Measurements from ENCODE around the gene HNRNPM. TPM values are rescaled to one million over a fixed set of nuclear protein-coding genes. Genes with fewer than 3 reads are reported as not detected.

HNRNPM gene
- total RNA-seq, 2 experiments from 2014 or later = 90.0 to 280 TPM

DNA sequence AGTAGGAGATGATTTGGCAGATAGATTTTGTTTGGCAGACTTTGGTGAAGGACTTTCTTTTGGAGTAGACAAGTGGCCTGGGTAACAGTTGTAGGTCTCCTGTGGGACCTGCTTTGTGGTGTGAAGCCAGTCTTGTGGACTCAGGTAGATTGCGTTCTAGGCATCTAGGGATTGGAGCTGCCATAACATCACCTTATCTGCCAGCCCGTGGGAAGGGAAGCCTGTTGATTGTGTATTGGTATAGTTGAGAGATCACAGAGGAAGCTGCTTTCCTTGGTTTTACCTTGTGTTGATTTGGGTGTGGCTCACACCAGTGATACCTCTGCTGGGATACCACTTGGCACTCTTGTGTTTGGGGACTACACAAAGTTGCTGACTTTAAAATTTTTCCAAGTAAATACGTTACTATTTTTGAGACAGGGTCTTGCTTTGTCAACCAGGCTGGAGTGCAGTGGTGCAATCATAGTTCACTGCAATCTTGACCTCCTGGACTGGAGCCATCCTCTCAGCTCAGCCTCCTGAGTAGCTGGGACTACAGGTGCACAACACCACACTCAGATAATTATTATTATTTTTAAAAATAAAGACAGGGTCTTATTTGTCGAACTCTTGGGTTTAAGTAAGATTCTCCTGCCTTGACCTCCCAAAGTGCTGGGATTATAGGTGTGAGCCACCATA, 7.8 kb downstream of the HNRNPM start:
- H4K20me1 ChIP-seq (ENCODE audit: insufficient read depth, low read length) = peaks cover 79% of the 10 kb centered on the region

DNA sequence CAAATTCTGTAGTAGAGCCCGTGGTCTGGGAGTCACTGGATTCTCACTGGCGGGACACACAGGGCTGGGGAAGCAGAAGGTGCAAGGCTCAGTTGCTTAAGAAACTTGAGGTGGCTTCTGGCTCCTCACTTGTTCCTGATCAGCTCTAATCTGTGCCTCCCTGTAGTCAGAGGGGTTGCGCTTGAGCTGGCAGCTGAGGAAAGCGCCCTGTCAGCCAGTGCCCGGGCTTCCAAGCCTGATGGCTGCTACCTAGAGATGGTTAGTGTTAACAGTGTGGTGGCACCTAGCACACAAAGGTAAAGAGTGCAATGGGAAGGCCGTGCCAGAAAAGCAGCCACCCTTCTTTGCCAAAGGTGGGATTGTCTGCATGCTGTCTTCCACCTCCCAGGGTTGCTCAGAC, 8.8 kb downstream of the HNRNPM start:
- TF ChIP-seq, protein P1, sequence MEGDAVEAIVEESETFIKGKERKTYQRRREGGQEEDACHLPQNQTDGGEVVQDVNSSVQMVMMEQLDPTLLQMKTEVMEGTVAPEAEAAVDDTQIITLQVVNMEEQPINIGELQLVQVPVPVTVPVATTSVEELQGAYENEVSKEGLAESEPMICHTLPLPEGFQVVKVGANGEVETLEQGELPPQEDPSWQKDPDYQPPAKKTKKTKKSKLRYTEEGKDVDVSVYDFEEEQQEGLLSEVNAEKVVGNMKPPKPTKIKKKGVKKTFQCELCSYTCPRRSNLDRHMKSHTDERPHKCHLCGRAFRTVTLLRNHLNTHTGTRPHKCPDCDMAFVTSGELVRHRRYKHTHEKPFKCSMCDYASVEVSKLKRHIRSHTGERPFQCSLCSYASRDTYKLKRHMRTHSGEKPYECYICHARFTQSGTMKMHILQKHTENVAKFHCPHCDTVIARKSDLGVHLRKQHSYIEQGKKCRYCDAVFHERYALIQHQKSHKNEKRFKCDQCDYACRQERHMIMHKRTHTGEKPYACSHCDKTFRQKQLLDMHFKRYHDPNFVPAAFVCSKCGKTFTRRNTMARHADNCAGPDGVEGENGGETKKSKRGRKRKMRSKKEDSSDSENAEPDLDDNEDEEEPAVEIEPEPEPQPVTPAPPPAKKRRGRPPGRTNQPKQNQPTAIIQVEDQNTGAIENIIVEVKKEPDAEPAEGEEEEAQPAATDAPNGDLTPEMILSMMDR (conservative IDR thresholded peaks at IDR 0.05; ENCODE audit: low read length) = no peak
- TF ChIP-seq EZH2phosphoT487 (IDR thresholded peaks at IDR 0.05; ENCODE audit: borderline replicate concordance, low read depth, low read length) = no peak
- H3K4me3 ChIP-seq (ENCODE audit: low read depth, low read length, poor library complexity, severe bottlenecking) = no peak overlapping the region
- intact Hi-C loops (cut with micrococcal nuclease; ENCODE audit: unreplicated experiment) = no loop called here
- no peaks in the 10 kb centered on the region for H3K9me3 ChIP-seq (ENCODE audit: low read length)
- peaks cover 93% of the 10 kb centered on the region for H3K36me3 ChIP-seq (ENCODE audit: insufficient read depth, low read length)
- ChIA-PET POLR2A (interaction anchor here (1.7 kb wide), 1 partner anchor 9 kb away, joined by 6 read pairs; the partner anchor contains the start of gene HNRNPM), CTCF (ENCODE audit: unreplicated experiment) (interaction anchor here (1.1 kb wide), 1 partner anchor 21 kb away, joined by 3 read pairs; no protein-coding TSS in a partner anchor)
- no TSS peak for BruUV-seq (replicated peaks)
- no peak for DNase-seq (ENCODE audit: low spot score)
- peaks cover 84% of the 10 kb centered on the region for H4K20me1 ChIP-seq (ENCODE audit: insufficient read depth, low read length)
- H3K27ac ChIP-seq (ENCODE audit: low read depth, low read length, poor library complexity, severe bottlenecking) = no peak overlapping the region
- H3K4me2 ChIP-seq (ENCODE audit: low read length) = 0 out of 2 replicates have a peak overlapping the region, but pooled peaks have one; percentile 11
- H3K4me1 ChIP-seq (ENCODE audit: insufficient read depth, low read length, poor library complexity, severe bottlenecking) = peaks cover 60% of the 10 kb centered on the region
- no peaks in the 10 kb centered on the region for H3K9me2 ChIP-seq (ENCODE audit: insufficient read depth, low read length)
- peaks cover 100% of the 10 kb centered on the region for H3K79me2 ChIP-seq (ENCODE audit: insufficient read depth, low read depth, low read length)
- H2AFZ ChIP-seq (ENCODE audit: low read length) = no peak overlapping the region

More for the DNA sequence above, 7.8 kb downstream of the HNRNPM start:
- Histone ChIP-seq H3K4me2 (ENCODE audit: low read length) (no peak overlapping the region), H3K27ac (ENCODE audit: low read depth, low read length, poor library complexity, severe bottlenecking) (no peak overlapping the region), H3K4me1 (ENCODE audit: insufficient read depth, low read length, poor library complexity, severe bottlenecking) (peaks cover 63% of the 10 kb centered on the region), H3K36me3 (ENCODE audit: insufficient read depth, low read length) (peaks cover 87% of the 10 kb centered on the region), H3K4me3 (ENCODE audit: low read depth, low read length, poor library complexity, severe bottlenecking) (no peak overlapping the region), H3K79me2 (ENCODE audit: insufficient read depth, low read depth, low read length) (peaks cover 100% of the 10 kb centered on the region), H2AFZ (ENCODE audit: low read length) (no peak overlapping the region), H3K9me2 (ENCODE audit: insufficient read depth, low read length) (no peaks in the 10 kb centered on the region), H3K9me3 (ENCODE audit: low read length) (no peaks in the 10 kb centered on the region)
- ChIA-PET POLR2A (interaction anchor here (1.7 kb wide), 1 partner anchor 8 kb away, joined by 6 read pairs; the partner anchor contains the start of gene HNRNPM), CTCF (ENCODE audit: unreplicated experiment) (interaction anchor here (1.1 kb wide), 1 partner anchor 20 kb away, joined by 3 read pairs; no protein-coding TSS in a partner anchor)
- no TSS peak for BruUV-seq (replicated peaks)
- intact Hi-C loops (cut with micrococcal nuclease; ENCODE audit: unreplicated experiment) = no loop called here
- TF ChIP-seq, protein P1 (conservative IDR thresholded peaks at IDR 0.05; ENCODE audit: low read length) = no peak
- TF ChIP-seq EZH2phosphoT487 (IDR thresholded peaks at IDR 0.05; ENCODE audit: borderline replicate concordance, low read depth, low read length) = no peak
- no peak for DNase-seq (ENCODE audit: low spot score)

DNA sequence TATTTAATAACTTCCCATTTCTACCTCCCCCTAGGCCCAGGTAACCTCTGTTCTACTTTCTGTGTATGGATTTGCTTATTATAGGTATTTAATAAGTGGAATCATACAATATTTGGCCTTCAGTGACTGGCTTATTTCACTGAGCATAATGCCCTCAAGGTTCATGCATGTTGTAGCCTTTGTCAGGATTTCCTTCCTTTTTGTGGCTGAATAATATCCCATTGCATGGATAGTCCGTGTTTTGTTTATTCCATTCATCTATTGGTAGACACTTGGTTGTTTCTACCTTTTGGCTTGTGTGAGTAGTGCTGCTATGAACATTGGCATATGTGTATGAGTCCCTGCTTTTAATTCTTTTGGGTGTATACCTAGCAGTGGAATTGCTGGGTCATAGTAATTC, 9.4 kb downstream of the HNRNPM start:
- Histone ChIP-seq H3K4me3 (ENCODE audit: low read depth, low read length, poor library complexity, severe bottlenecking) (no peak overlapping the region), H3K27ac (ENCODE audit: low read depth, low read length, poor library complexity, severe bottlenecking) (no peak overlapping the region), H4K20me1 (ENCODE audit: insufficient read depth, low read length) (peaks cover 78% of the 10 kb centered on the region), H3K4me2 (ENCODE audit: low read length) (no peak overlapping the region), H3K9me3 (ENCODE audit: low read length) (no peaks in the 10 kb centered on the region), H2AFZ (ENCODE audit: low read length) (no peak overlapping the region), H3K9me2 (ENCODE audit: insufficient read depth, low read length) (no peaks in the 10 kb centered on the region), H3K4me1 (ENCODE audit: insufficient read depth, low read length, poor library complexity, severe bottlenecking) (peaks cover 54% of the 10 kb centered on the region), H3K79me2 (ENCODE audit: insufficient read depth, low read depth, low read length) (peaks cover 100% of the 10 kb centered on the region), H3K36me3 (ENCODE audit: insufficient read depth, low read length) (peaks cover 93% of the 10 kb centered on the region)
- BruUV-seq (replicated peaks) = no TSS peak
- DNase-seq (ENCODE audit: low spot score) = no peak
- intact Hi-C loops (cut with micrococcal nuclease; ENCODE audit: unreplicated experiment) = no loop called here
- ChIA-PET CTCF (ENCODE audit: unreplicated experiment) (no interaction called here), POLR2A (interaction anchor here (0.6 kb wide), 2 partner anchors 41 to 245 kb away, joined by 3 to 4 read pairs; no protein-coding TSS in a partner anchor)
- no peak for TF ChIP-seq EZH2phosphoT487 (IDR thresholded peaks at IDR 0.05; ENCODE audit: borderline replicate concordance, low read depth, low read length)
